ENCODE measurements around the gene PLXNB2.

The PLXNB2 gene

GRCh38 chr22:50320671-50321325, 13.4 kb upstream of the PLXNB2 start:
- no peak for DNase-seq
- Histone ChIP-seq H3K27me3 (replicated peaks) (no peaks in the 10 kb centered on the region), H3K27ac (no peak overlapping the region), H3K4me3 (ENCODE audit: low read depth, low read length) (no peak overlapping the region), H3K36me3 (replicated peaks) (no peaks in the 10 kb centered on the region)
- TF ChIP-seq, protein P1, sequence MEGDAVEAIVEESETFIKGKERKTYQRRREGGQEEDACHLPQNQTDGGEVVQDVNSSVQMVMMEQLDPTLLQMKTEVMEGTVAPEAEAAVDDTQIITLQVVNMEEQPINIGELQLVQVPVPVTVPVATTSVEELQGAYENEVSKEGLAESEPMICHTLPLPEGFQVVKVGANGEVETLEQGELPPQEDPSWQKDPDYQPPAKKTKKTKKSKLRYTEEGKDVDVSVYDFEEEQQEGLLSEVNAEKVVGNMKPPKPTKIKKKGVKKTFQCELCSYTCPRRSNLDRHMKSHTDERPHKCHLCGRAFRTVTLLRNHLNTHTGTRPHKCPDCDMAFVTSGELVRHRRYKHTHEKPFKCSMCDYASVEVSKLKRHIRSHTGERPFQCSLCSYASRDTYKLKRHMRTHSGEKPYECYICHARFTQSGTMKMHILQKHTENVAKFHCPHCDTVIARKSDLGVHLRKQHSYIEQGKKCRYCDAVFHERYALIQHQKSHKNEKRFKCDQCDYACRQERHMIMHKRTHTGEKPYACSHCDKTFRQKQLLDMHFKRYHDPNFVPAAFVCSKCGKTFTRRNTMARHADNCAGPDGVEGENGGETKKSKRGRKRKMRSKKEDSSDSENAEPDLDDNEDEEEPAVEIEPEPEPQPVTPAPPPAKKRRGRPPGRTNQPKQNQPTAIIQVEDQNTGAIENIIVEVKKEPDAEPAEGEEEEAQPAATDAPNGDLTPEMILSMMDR (IDR thresholded peaks at IDR 0.05; ENCODE audit: low read depth, low read length, missing control alignments), result no peak
- in situ Hi-C loops (cut with HindIII; ENCODE audit: low pct_ligation_motif_present, low sequenced_read_pairs), result no loop called here

DNA sequence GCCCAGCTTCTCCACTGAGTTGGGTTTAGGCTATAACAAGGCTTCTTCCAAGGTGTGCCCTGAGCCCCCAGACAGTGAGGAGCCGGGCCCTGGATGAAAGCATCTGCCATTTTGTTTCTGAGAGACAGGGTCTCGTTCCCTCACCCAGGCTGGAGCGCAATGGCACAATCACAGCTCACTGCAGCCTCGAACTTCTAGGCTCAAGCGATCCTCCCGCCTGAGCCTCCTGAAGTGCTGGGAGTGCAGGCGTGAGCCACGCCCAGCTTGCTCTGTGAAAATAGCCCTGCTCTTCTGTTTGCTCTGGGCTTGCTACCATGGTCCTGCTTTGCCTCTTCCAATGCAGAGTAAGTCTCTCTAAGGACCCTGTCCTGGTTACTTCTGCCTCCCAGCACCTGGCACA, 12.7 kb upstream of the PLXNB2 start:
- no peaks in the 10 kb centered on the region for H3K36me3 ChIP-seq (replicated peaks)
- H3K27ac ChIP-seq, result no peak overlapping the region
- TF ChIP-seq, protein P1 (IDR thresholded peaks at IDR 0.05; ENCODE audit: low read depth, low read length, missing control alignments), result no peak
- no peaks in the 10 kb centered on the region for H3K27me3 ChIP-seq (replicated peaks)
- no peak overlapping the region for H3K4me3 ChIP-seq (ENCODE audit: low read depth, low read length)
- DNase-seq, result no peak
- in situ Hi-C loops (cut with HindIII; ENCODE audit: low pct_ligation_motif_present, low sequenced_read_pairs), result no loop called here

DNA sequence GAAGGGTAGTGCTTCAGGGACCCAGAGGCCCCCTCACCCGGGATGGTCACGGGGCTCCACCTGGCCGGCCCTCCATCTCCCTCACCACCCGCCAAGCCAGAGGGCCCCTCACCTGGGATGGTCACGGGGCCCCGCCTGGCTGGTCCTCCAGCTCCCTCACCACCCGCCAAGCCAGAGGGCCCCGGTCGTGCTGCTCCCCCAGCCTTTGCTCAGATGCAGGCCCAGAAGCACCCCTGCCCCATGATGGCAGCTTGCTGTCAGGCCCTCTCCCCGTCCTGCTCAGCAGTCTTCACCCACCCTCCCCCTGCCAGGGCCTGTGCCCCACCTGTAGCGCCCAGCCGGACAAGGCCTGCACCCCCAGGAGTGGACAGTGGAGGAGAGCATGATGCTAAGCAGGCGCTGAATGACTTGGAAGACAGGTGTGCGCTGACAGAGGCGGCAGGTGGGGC, 12.1 kb upstream of the PLXNB2 start:
- no peak for DNase-seq
- Histone ChIP-seq H3K36me3 (replicated peaks) (no peaks in the 10 kb centered on the region), H3K27me3 (replicated peaks) (no peaks in the 10 kb centered on the region), H3K27ac (no peak overlapping the region), H3K4me3 (ENCODE audit: low read depth, low read length) (no peak overlapping the region)
- TF ChIP-seq, protein P1 (IDR thresholded peaks at IDR 0.05; ENCODE audit: low read depth, low read length, missing control alignments), result no peak
- in situ Hi-C loops (cut with HindIII; ENCODE audit: low pct_ligation_motif_present, low sequenced_read_pairs), result no loop called here

- Histone ChIP-seq H3K4me3 (ENCODE audit: low read depth, low read length) (no peak overlapping the region), H3K27ac (no peak overlapping the region), H3K27me3 (replicated peaks) (no peaks in the 10 kb centered on the region), H3K36me3 (replicated peaks) (no peaks in the 10 kb centered on the region)
- DNase-seq, result no peak
- TF ChIP-seq, protein P1 (IDR thresholded peaks at IDR 0.05; ENCODE audit: low read depth, low read length, missing control alignments), result no peak
- in situ Hi-C loops (cut with HindIII; ENCODE audit: low pct_ligation_motif_present, low sequenced_read_pairs), result no loop called here
Measured at GRCh38 chr22:50318698-50319411, 11.4 kb upstream of the PLXNB2 start.

DNA sequence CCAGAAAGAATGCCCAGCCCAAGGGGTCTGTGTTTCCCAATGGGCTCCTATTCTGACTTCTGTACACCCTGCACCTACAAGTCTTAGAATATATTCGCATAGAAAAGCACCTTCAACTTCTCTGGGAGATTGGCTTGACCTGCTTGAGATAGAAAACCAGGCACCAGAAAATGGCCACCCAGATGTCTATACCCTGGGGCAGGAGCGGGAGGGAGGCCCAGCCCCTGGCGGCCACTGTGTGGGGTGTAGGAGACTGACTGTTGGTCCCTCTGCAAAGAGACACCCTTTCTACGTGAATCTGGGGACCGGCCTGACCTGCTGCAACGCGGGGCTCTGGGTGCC, 10.9 kb upstream of the PLXNB2 start:
- DNase-seq, result no peak
- no peaks in the 10 kb centered on the region for H3K27me3 ChIP-seq (replicated peaks)
- in situ Hi-C loops (cut with HindIII; ENCODE audit: low pct_ligation_motif_present, low sequenced_read_pairs), result no loop called here

More for the DNA sequence above, 10.9 kb upstream of the PLXNB2 start:
- Histone ChIP-seq H3K27ac (no peak overlapping the region), H3K4me3 (ENCODE audit: low read depth, low read length) (no peak overlapping the region), H3K36me3 (replicated peaks) (no peaks in the 10 kb centered on the region)
- TF ChIP-seq, protein P1 (IDR thresholded peaks at IDR 0.05; ENCODE audit: low read depth, low read length, missing control alignments), result peak; percentile 5
